ENCODE measurements around the gene SAMD1. TPM values are rescaled to one million over a fixed set of nuclear protein-coding genes. Genes with fewer than 3 reads are reported as not detected.

Gene SAMD1
- total and polyA plus RNA-seq, 9 of the 15 experiments (the other 6 are each of a cell fraction or from before 2014, with no cell fraction given): 2.9 to 96.0 (median 43.5) TPM

- TF ChIP-seq MBD1 (CRISPR knock-in tag; IDR thresholded peaks at IDR 0.05) (no peak), ATF7 (IDR thresholded peaks at IDR 0.05) (peak; percentile 87), CEBPB (tag; IDR thresholded peaks at IDR 0.05) (peak; percentile 49), ZNF121 (CRISPR knock-in tag; conservative IDR thresholded peaks at IDR 0.05) (no peak), ZBTB11 (CRISPR knock-in tag; IDR thresholded peaks at IDR 0.05) (peak; percentile 30 to 98 (median 69); a peak in 5 of 6 replicates), PRDM10 (IDR thresholded peaks at IDR 0.05; ENCODE audit: partially characterized antibody) (peak; percentile 86), CBX8 (IDR thresholded peaks at IDR 0.05; ENCODE audit: borderline replicate concordance, extremely low read depth, low read depth, low read length, poor library complexity, severe bottlenecking) (no peak), NR2C1 (IDR thresholded peaks at IDR 0.05) (peak; percentile 100), NR2C1 (tag; IDR thresholded peaks at IDR 0.05) (peak; percentile 100), MBD2 (IDR thresholded peaks at IDR 0.05; ENCODE audit: borderline replicate concordance, low read depth) (peak; percentile 90)
- TF ChIP-seq, protein P1, sequence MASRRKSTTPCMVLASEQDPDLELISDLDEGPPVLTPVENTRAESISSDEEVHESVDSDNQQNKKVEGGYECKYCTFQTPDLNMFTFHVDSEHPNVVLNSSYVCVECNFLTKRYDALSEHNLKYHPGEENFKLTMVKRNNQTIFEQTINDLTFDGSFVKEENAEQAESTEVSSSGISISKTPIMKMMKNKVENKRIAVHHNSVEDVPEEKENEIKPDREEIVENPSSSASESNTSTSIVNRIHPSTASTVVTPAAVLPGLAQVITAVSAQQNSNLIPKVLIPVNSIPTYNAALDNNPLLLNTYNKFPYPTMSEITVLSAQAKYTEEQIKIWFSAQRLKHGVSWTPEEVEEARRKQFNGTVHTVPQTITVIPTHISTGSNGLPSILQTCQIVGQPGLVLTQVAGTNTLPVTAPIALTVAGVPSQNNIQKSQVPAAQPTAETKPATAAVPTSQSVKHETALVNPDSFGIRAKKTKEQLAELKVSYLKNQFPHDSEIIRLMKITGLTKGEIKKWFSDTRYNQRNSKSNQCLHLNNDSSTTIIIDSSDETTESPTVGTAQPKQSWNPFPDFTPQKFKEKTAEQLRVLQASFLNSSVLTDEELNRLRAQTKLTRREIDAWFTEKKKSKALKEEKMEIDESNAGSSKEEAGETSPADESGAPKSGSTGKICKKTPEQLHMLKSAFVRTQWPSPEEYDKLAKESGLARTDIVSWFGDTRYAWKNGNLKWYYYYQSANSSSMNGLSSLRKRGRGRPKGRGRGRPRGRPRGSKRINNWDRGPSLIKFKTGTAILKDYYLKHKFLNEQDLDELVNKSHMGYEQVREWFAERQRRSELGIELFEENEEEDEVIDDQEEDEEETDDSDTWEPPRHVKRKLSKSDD (conservative IDR thresholded peaks at IDR 0.05; ENCODE audit: low read length): no peak
Measured at GRCh38 chr19:14080887-14081796, 9.4 kb downstream of the SAMD1 start (continued).
